Fibroblast of pulmonary artery (primary cell): ENCODE measurements around the gene SCD.

Experiments used
- DNase-seq: peaks from one replicate; pipeline ENCODE4 v3.0.0-alpha.2; 2010; ENCODE audit warnings: low read depth
- H3K4me3 ChIP-seq: replicated peaks from 2 replicates; pipeline ENCODE4 v1.5.1; 2011; ENCODE audit warnings: low read depth, mild to moderate bottlenecking, control low read depth, low read length, moderate library complexity
- CTCF ChIP-seq: IDR thresholded peaks from 2 replicates; pipeline ENCODE4 v1.5.1; 2011; ENCODE audit warnings: mild to moderate bottlenecking, control low read depth, low read length, inconsistent platforms; ENCODE audit errors: missing control alignments

SCD gene

DNA sequence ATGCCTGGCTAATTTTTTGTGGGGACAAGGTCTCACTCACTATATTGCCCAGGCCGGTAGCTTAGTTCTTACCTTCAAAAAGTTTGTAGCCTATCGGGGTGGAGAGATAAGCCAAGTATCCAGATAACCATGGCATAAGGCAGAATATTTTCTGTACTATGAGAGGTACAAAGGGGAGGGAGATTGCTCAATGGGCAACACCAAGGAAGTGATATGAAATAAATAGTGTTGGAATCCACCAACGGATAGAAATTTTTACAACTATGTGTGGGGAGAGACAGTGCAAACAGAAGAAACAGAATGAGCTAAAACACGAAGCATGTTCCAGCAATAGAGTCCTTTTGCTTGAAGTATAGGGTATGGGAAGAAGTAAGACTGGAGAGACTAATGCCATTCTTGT is 8.1 kb downstream of the SCD start:
- no peak for DNase-seq
- H3K4me3 ChIP-seq: no peak overlapping the region
- TF ChIP-seq CTCF: no peak

DNA sequence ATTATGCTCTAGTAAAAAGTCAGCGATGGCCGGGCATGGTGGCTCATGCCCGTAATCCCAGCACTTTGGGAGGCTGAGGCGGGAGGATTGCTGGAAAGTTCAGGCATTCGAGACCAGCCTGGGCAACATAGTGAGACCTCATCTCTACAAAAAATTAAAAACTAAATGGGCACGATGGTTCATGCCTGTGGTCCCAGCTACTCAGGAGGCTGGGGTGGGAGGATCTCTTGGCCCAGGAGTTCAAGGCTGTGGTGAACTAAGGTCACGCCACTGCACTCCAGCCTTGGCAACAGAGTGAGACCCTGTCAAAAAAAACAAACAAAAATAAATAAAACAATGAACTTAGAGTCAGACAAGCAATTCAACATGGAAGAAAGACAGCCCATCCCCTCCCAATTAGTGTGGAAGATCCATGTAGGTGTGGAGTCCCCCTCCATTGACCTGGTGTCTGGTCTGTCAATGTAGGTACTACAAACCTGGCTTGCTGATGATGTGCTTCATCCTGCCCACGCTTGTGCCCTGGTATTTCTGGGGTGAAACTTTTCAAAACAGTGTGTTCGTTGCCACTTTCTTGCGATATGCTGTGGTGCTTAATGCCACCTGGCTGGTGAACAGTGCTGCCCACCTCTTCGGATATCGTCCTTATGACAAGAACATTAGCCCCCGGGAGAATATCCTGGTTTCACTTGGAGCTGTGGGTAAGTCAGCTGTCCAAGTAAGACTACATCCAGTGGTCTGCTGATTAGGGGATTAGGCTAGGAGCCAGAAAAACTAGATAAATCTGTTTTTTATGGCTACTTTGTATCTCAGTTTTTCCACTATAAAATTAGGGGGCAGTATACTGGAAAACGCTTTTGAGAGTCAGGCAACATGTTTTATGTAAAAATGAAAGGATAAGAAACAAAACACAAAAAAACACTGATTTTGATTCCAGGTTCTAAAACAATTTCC is 9.3 kb downstream of the SCD start:
- TF ChIP-seq CTCF: no peak

GRCh38 chr10:100357059-100357858 is 10.2 kb downstream of the SCD start:
- no peak for DNase-seq
- no peak overlapping the region for H3K4me3 ChIP-seq
- no peak for TF ChIP-seq CTCF

More for the DNA sequence above, 9.3 kb downstream of the SCD start:
- no peak overlapping the region for H3K4me3 ChIP-seq
- DNase-seq: no peak

- no peak for TF ChIP-seq CTCF
- no peak overlapping the region for H3K4me3 ChIP-seq
- peak; percentile 50 for DNase-seq
Measured at GRCh38 chr10:100359030-100359432, 12.0 kb downstream of the SCD start.

GRCh38 chr10:100359529-100360150 is 12.6 kb downstream of the SCD start:
- no peak for DNase-seq
- no peak overlapping the region for H3K4me3 ChIP-seq
- no peak for TF ChIP-seq CTCF

GRCh38 chr10:100360234-100360633 is 13.2 kb downstream of the SCD start:
- H3K4me3 ChIP-seq: no peak overlapping the region
- TF ChIP-seq CTCF: no peak
- DNase-seq: no peak
